OCI-LY1 (cell line): ENCODE data around the gene PXYLP1.

ENCODE experiments used
- H2AFZ ChIP-seq: fragments of 200-600 bp; sonication (generic), shearing (Covaris generic); 2 replicates; pipeline ENCODE4 v1.6.0; 2014; ENCODE audit warnings: antibody characterized with exemption, mild to moderate bottlenecking, low read length
- H3F3A ChIP-seq: fragments of 200-600 bp; sonication (generic), shearing (Covaris generic); 2 replicates; pipeline ENCODE4 v1.6.0; 2014; ENCODE audit warnings: mild to moderate bottlenecking, antibody characterized with exemption, low read length, moderate library complexity; ENCODE audit not compliant: insufficient read depth
- H3K27ac ChIP-seq: fragments of 200-600 bp; sonication (generic); 2 replicates; pipeline ENCODE4 v1.5.1; 2014; ENCODE audit warnings: low read length, mixed run types, mild to moderate bottlenecking, low read depth; ENCODE audit not compliant: poor library complexity, severe bottlenecking
- H3K27me3 ChIP-seq: fragments of 200-600 bp; sonication (generic); 2 replicates; pipeline ENCODE4 v1.6.0; 2014; ENCODE audit warnings: antibody characterized with exemption, mild to moderate bottlenecking, low read length, moderate library complexity; ENCODE audit not compliant: insufficient read depth
- H3K36me3 ChIP-seq: fragments of 200-600 bp; sonication (generic); 2 replicates; pipeline ENCODE4 v1.6.1; 2014; ENCODE audit warnings: mild to moderate bottlenecking, antibody characterized with exemption, low read length, moderate library complexity, mixed read lengths; ENCODE audit not compliant: insufficient read depth
- H3K4me1 ChIP-seq: fragments of 200-600 bp; sonication (generic); 2 replicates; pipeline ENCODE4 v1.5.1; 2014; ENCODE audit warnings: mild to moderate bottlenecking, low read length, moderate library complexity; ENCODE audit not compliant: insufficient read depth, severe bottlenecking
- H3K4me2 ChIP-seq: fragments of 200-600 bp; sonication (generic), shearing (Covaris generic); 2 replicates; pipeline ENCODE4 v1.6.1; 2014; ENCODE audit warnings: low read length
- H3K4me3 ChIP-seq: fragments of 200-600 bp; sonication (generic); 2 replicates; pipeline ENCODE4 v1.5.1; 2014; ENCODE audit warnings: low read length, low read depth, mild to moderate bottlenecking, mixed read lengths; ENCODE audit not compliant: poor library complexity, severe bottlenecking
- H3K79me2 ChIP-seq: fragments of 200-600 bp; shearing (Covaris generic); 2 replicates; pipeline ENCODE4 v1.6.1; 2016; ENCODE audit warnings: mixed run types, low read length, mixed read lengths; ENCODE audit not compliant: insufficient read depth
- H3K9ac ChIP-seq: fragments of 200-600 bp; sonication (generic), shearing (Covaris generic); 2 replicates; pipeline ENCODE4 v1.6.1; 2014; ENCODE audit warnings: mild to moderate bottlenecking, low read length, mixed read lengths
- H3K9me2 ChIP-seq: fragments of 200-600 bp; sonication (generic), shearing (Covaris generic); 2 replicates; pipeline ENCODE4 v1.6.1; 2014; ENCODE audit warnings: low read depth, mild to moderate bottlenecking, low read length, mixed read lengths
- H3K9me3 ChIP-seq: fragments of 200-600 bp; shearing (Covaris generic); 2 replicates; pipeline ENCODE4 v1.6.1; 2014; ENCODE audit warnings: low read length, mixed read lengths
- H4K20me1 ChIP-seq: fragments of 200-600 bp; sonication (generic), shearing (Covaris generic); 2 replicates; pipeline ENCODE4 v1.6.0; 2016; ENCODE audit warnings: mild to moderate bottlenecking, low read length; ENCODE audit not compliant: insufficient read depth
- EZH2 ChIP-seq: fragments of 200-600 bp; sonication (generic), shearing (Covaris generic); IDR thresholded peaks from 2 replicates; pipeline ENCODE4 v1.8.0; 2017; ENCODE audit warnings: borderline replicate concordance, mixed run types, mild to moderate bottlenecking, antibody characterized with exemption, low read length, moderate library complexity, mixed read lengths
- TF ChIP-seq, protein P1 (sequence below): fragments of 200-600 bp; sonication (generic), shearing (Covaris generic); IDR thresholded peaks from 2 replicates; pipeline ENCODE4 v1.5.1; 2017; ENCODE audit warnings: mild to moderate bottlenecking, antibody characterized with exemption, low read length, moderate library complexity, mixed read lengths

PXYLP1 gene

DNA sequence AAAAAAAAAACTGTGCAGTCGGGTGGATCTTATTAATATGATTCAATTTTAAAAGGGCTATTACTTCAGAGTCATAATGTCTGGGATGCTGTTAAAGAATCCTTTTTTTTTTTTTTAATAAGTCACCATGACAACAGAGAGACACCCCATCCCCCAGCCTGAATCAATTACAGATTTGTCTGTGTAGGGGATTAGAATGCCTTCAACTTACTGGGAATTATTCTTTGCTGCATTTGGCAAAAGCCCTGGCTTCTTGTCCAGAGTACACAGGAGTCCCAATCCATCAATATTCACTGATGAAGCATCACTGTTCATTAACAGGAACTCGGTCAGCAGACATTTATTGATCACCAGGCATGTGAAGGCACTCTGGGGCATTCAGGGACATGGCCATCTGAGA, 12.7 kb upstream of the PXYLP1 start:
- Histone ChIP-seq H3K9ac (no peak overlapping the region), H3K4me1 (no peaks in the 10 kb centered on the region), H3K9me3 (peaks cover 13% of the 10 kb centered on the region), H2AFZ (no peak overlapping the region), H3K27me3 (no peaks in the 10 kb centered on the region; the same call in 1 of the 2 replicates), H3K9me2 (no peaks in the 10 kb centered on the region), H3K79me2 (no peaks in the 10 kb centered on the region), H3K27ac (no peak overlapping the region), H3K4me3 (no peak overlapping the region), H3K4me2 (no peak overlapping the region), H4K20me1 (no peaks in the 10 kb centered on the region), H3F3A (no peaks in the 10 kb centered on the region), H3K36me3 (no peaks in the 10 kb centered on the region)
- no peak for TF ChIP-seq EZH2
- TF ChIP-seq, protein P1, sequence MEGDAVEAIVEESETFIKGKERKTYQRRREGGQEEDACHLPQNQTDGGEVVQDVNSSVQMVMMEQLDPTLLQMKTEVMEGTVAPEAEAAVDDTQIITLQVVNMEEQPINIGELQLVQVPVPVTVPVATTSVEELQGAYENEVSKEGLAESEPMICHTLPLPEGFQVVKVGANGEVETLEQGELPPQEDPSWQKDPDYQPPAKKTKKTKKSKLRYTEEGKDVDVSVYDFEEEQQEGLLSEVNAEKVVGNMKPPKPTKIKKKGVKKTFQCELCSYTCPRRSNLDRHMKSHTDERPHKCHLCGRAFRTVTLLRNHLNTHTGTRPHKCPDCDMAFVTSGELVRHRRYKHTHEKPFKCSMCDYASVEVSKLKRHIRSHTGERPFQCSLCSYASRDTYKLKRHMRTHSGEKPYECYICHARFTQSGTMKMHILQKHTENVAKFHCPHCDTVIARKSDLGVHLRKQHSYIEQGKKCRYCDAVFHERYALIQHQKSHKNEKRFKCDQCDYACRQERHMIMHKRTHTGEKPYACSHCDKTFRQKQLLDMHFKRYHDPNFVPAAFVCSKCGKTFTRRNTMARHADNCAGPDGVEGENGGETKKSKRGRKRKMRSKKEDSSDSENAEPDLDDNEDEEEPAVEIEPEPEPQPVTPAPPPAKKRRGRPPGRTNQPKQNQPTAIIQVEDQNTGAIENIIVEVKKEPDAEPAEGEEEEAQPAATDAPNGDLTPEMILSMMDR: no peak

DNA sequence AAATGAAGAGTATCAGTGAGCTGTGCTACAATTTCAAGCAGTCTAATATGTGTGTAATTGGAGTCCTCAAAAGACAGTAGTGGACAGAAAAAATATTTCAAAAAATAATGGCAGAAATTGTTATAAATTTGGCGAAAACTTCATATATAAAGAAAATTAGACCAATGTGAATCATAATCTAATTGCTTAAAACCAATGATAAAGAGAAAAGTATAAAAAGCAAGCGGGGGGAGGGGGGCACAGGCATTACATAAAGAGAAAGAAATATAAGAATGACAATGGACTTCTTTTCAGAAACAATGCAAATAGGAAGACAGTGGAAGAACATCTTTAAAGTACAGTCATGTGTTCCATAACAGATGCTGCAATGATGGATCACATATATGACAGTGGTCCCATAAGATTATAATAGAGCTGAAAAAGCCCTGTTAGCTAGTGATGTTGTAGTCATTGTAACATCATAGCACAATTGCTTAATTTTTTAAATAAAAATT, 7.9 kb upstream of the PXYLP1 start:
- H3K36me3 ChIP-seq: no peaks in the 10 kb centered on the region
- H3K9ac ChIP-seq: no peak overlapping the region
- H3K4me1 ChIP-seq: no peaks in the 10 kb centered on the region
- H3K79me2 ChIP-seq: no peaks in the 10 kb centered on the region
- no peak overlapping the region for H3K4me3 ChIP-seq
- peaks cover 19% of the 10 kb centered on the region for H3K9me3 ChIP-seq
- peaks cover 4% of the 10 kb centered on the region; the same call in 1 of the 2 replicates for H3K27me3 ChIP-seq
- TF ChIP-seq, protein P1: no peak
- no peak for TF ChIP-seq EZH2
- no peak overlapping the region for H3K4me2 ChIP-seq
- H3K9me2 ChIP-seq: no peaks in the 10 kb centered on the region
- H4K20me1 ChIP-seq: no peaks in the 10 kb centered on the region
- no peak overlapping the region for H2AFZ ChIP-seq
- H3F3A ChIP-seq: no peaks in the 10 kb centered on the region
- no peak overlapping the region for H3K27ac ChIP-seq

DNA sequence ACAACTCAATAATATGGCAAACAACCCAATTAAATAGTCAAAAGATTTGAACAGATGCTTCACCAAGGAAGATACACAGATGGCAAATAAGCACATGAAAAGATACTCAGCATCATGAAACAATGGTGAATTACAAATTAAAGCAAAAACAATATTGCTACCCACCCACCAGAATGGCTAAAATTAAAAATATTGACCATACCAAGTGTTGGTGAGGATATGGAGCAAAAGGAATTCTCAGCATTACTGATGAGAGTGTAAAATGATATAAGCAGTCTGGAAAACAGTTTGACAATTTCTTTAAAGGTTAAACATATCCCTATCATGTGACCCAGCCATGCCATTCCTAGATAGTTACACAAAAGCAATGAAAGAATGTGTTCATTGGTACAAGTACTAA, 5.7 kb upstream of the PXYLP1 start:
- no peaks in the 10 kb centered on the region for H3K9me2 ChIP-seq
- no peak overlapping the region for H3K27ac ChIP-seq
- no peaks in the 10 kb centered on the region for H3K36me3 ChIP-seq

More for the DNA sequence above, 5.7 kb upstream of the PXYLP1 start:
- TF ChIP-seq, protein P1: no peak
- TF ChIP-seq EZH2: no peak
- Histone ChIP-seq H3K27me3 (peaks cover 4% of the 10 kb centered on the region; the same call in 1 of the 2 replicates), H3K9ac (no peak overlapping the region), H3K4me3 (no peak overlapping the region), H3K4me2 (no peak overlapping the region), H4K20me1 (no peaks in the 10 kb centered on the region), H3K4me1 (peaks cover 5% of the 10 kb centered on the region), H3K79me2 (no peaks in the 10 kb centered on the region), H3F3A (no peaks in the 10 kb centered on the region), H2AFZ (no peak overlapping the region), H3K9me3 (peaks cover 19% of the 10 kb centered on the region)
